Neural progenitor cell (in vitro differentiated cells): Measurements from ENCODE around the gene EXOG. TPM values are rescaled to one million over a fixed set of nuclear protein-coding genes. Genes with fewer than 3 reads are reported as not detected.

Experiments used
- DNase-seq: peaks from one replicate; pipeline ENCODE4 v3.0.0-alpha.2; 2016; ENCODE audit warnings: low spot score
- H2AFZ ChIP-seq: fragments of 200-600 bp; sonication (generic); replicated peaks from 2 replicates; pipeline ENCODE4 v1.6.1; 2016; ENCODE audit warnings: antibody characterized with exemption
- H3F3A ChIP-seq: fragments of 200-600 bp; sonication (generic); 2 replicates; pipeline ENCODE4 v1.6.1; 2016; ENCODE audit warnings: antibody characterized with exemption, low read depth
- H3K27ac ChIP-seq: fragments of 200-600 bp; sonication (generic); 2 replicates; pipeline ENCODE4 v1.5.1; 2016; ENCODE audit warnings: mild to moderate bottlenecking
- H3K27me3 ChIP-seq: fragments of 200-600 bp; sonication (generic); 2 replicates; pipeline ENCODE4 v1.6.1; 2016; ENCODE audit warnings: mild to moderate bottlenecking, moderate library complexity
- H3K36me3 ChIP-seq: fragments of 200-600 bp; sonication (generic); 2 replicates; pipeline ENCODE4 v1.5.1; 2016
- H3K4me1 ChIP-seq: fragments of 200-600 bp; sonication (generic); 2 replicates; pipeline ENCODE4 v1.6.1; 2016; ENCODE audit warnings: mixed run types
- H3K4me2 ChIP-seq: fragments of 200-600 bp; sonication (generic); 2 replicates; pipeline ENCODE4 v1.6.1; 2016
- H3K4me3 ChIP-seq: fragments of 200-600 bp; sonication (generic); 2 replicates; pipeline ENCODE4 v1.5.1; 2016
- H3K79me2 ChIP-seq: fragments of 200-600 bp; sonication (generic); 2 replicates; pipeline ENCODE4 v1.6.1; 2016; ENCODE audit warnings: low read depth
- H3K9ac ChIP-seq: fragments of 200-600 bp; sonication (generic); 2 replicates; pipeline ENCODE4 v1.6.1; 2016
- H3K9me3 ChIP-seq: fragments of 200-600 bp; sonication (generic); 2 replicates; pipeline ENCODE4 v1.5.1; 2016; ENCODE audit warnings: low read depth
- H4K20me1 ChIP-seq: fragments of 200-600 bp; sonication (generic); 2 replicates; pipeline ENCODE4 v1.6.1; 2016; ENCODE audit warnings: low read depth
- H3K27ac Mint-ChIP-seq: 3 replicates; pipeline ENCODE4 v1.8.0; 2021; ENCODE audit warnings: mixed read lengths
- H3K27me3 Mint-ChIP-seq: 2 replicates; pipeline ENCODE4 v1.8.0; 2022; ENCODE audit warnings: low read depth, mild to moderate bottlenecking, inconsistent platforms, moderate library complexity, mixed read lengths; ENCODE audit not compliant: insufficient read depth
- H3K36me3 Mint-ChIP-seq: 3 replicates; pipeline ENCODE4 v1.8.0; 2021; ENCODE audit warnings: mixed read lengths
- H3K4me1 Mint-ChIP-seq: 3 replicates; pipeline ENCODE4 v1.8.0; 2021; ENCODE audit warnings: mixed read lengths
- H3K4me3 Mint-ChIP-seq: 3 replicates; pipeline ENCODE4 v1.8.0; 2021; ENCODE audit warnings: mild to moderate bottlenecking, moderate library complexity, mixed read lengths
- H3K9me3 Mint-ChIP-seq: 3 replicates; pipeline ENCODE4 v1.8.0; 2020; ENCODE audit warnings: mixed read lengths
- EZH2 ChIP-seq: fragments of 200-600 bp; sonication (generic); IDR thresholded peaks from 2 replicates; pipeline ENCODE4 v1.6.1; 2017; ENCODE audit warnings: antibody characterized with exemption, mild to moderate bottlenecking, moderate library complexity
- EZH2phosphoT487 ChIP-seq: fragments of 200-600 bp; sonication (generic); IDR thresholded peaks from 2 replicates; pipeline ENCODE4 v1.6.1; 2017; ENCODE audit warnings: antibody characterized with exemption
- total RNA-seq: library from RNA; depleted of rRNA; stranded (reverse); fragments of >200 nt; gene quantifications from 2 replicates; pipeline ENCODE4 v1.2.3, GENCODE V29; 2015; ENCODE audit warnings: low replicate concordance
- TF ChIP-seq, protein P1 (sequence below): fragments of 200-600 bp; sonication (generic); IDR thresholded peaks from 2 replicates; pipeline ENCODE4 v1.5.1; 2017; ENCODE audit warnings: antibody characterized with exemption, mild to moderate bottlenecking

Gene EXOG
- total RNA-seq, 1 donor from 2014 or later = 11.6 TPM

DNA sequence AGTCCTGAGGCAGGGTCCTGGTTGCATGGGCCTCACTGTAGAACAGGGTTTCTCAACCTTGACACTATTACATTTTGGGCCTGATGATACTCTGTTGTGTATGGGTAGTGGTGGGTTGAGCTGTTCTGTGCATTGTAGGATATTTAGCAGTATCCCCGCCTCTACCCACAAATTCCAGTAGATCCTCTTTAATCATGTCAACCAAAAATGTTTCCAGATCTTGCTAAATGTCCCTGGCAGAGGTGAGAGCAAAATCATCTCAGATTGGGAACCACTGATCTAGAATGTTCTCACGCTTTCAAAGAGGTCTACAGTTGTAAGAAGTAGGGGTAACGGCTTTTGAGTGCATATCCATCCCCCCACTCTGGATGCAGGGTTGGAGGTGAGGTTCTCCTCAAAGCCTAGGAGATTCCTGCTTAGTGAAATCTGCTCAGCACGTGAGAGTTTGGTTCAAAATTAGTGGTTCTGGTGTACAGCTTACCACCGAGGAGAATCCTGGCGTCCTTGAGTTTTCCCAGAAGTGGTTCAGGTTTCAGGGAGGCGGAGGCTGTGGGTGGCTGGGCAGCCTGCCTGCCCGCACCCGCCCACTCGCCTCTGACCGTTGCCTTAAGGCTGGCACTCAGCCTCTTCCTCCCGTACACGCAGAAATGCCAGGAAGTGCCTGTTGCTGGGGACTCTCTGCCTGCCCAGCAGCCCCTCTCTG lies 37.2 kb upstream of the EXOG start:
- H4K20me1 ChIP-seq = peaks cover 82% of the 10 kb centered on the region
- H3K79me2 ChIP-seq = peaks cover 100% of the 10 kb centered on the region
- H3K36me3 Mint-ChIP-seq = peaks cover 44% of the 10 kb centered on the region
- peaks cover 5% of the 10 kb centered on the region for H3K27me3 Mint-ChIP-seq
- no peak overlapping the region for H3K9ac ChIP-seq
- DNase-seq = no peak
- H3K4me3 Mint-ChIP-seq = no peak overlapping the region
- TF ChIP-seq EZH2phosphoT487 = no peak
- TF ChIP-seq EZH2 = no peak
- TF ChIP-seq, protein P1, sequence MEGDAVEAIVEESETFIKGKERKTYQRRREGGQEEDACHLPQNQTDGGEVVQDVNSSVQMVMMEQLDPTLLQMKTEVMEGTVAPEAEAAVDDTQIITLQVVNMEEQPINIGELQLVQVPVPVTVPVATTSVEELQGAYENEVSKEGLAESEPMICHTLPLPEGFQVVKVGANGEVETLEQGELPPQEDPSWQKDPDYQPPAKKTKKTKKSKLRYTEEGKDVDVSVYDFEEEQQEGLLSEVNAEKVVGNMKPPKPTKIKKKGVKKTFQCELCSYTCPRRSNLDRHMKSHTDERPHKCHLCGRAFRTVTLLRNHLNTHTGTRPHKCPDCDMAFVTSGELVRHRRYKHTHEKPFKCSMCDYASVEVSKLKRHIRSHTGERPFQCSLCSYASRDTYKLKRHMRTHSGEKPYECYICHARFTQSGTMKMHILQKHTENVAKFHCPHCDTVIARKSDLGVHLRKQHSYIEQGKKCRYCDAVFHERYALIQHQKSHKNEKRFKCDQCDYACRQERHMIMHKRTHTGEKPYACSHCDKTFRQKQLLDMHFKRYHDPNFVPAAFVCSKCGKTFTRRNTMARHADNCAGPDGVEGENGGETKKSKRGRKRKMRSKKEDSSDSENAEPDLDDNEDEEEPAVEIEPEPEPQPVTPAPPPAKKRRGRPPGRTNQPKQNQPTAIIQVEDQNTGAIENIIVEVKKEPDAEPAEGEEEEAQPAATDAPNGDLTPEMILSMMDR = no peak
- no peak overlapping the region for H2AFZ ChIP-seq
- no peaks in the 10 kb centered on the region for H3K36me3 ChIP-seq
- no peaks in the 10 kb centered on the region for H3K27me3 ChIP-seq
- H3K9me3 Mint-ChIP-seq = peaks cover 36% of the 10 kb centered on the region
- no peak overlapping the region for H3K4me3 ChIP-seq
- peaks cover 17% of the 10 kb centered on the region for H3F3A ChIP-seq
- peaks cover 23% of the 10 kb centered on the region for H3K4me1 ChIP-seq
- no peaks in the 10 kb centered on the region for H3K9me3 ChIP-seq
- no peak overlapping the region for H3K4me2 ChIP-seq
- peaks cover 13% of the 10 kb centered on the region for H3K4me1 Mint-ChIP-seq
- H3K27ac Mint-ChIP-seq = no peak overlapping the region
- no peak overlapping the region for H3K27ac ChIP-seq

DNA sequence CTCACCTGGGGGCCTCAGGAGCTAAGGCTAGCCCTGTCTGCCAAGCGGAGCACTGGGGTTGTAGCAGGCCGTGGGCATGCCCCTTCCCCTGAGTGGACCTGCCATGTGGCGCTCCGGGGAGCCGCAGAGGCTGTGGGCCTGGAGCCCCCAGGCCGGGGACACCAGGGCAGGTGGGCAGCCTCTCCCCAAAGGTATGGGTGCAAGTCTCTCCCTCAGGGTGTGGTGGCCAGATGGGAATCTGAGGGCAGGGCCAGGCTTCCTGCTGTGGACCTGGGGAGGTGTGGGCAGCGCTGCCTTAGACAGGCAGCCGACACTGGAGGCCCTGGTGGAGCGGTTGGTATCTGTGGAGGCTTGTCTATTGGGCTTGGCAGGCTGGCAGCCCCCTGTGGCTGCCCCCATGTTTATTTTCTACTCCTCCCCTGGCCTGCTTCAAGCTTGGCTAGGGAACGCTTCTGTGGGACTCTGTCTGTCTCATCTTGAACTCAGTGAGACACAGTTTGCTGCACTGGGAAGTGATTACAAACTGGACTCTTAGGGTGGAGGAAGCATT lies 36.6 kb upstream of the EXOG start:
- H3K9ac ChIP-seq = no peak overlapping the region
- peaks cover 100% of the 10 kb centered on the region for H3K79me2 ChIP-seq
- Mint-ChIP-seq H3K27ac (no peak overlapping the region), H3K36me3 (peaks cover 49% of the 10 kb centered on the region), H3K9me3 (peaks cover 42% of the 10 kb centered on the region), H3K27me3 (peaks cover 3% of the 10 kb centered on the region), H3K4me3 (peak overlapping the region; percentile 18), H3K4me1 (peaks cover 13% of the 10 kb centered on the region)
- H4K20me1 ChIP-seq = peaks cover 82% of the 10 kb centered on the region
- H3F3A ChIP-seq = peaks cover 17% of the 10 kb centered on the region
- DNase-seq = no peak
- H3K4me1 ChIP-seq = peaks cover 23% of the 10 kb centered on the region
- H3K27ac ChIP-seq = no peak overlapping the region
- H2AFZ ChIP-seq = no peak overlapping the region
- H3K9me3 ChIP-seq = no peaks in the 10 kb centered on the region
- TF ChIP-seq EZH2phosphoT487 (no peak), EZH2 (no peak)
- TF ChIP-seq, protein P1 = no peak
- no peaks in the 10 kb centered on the region for H3K36me3 ChIP-seq
- H3K4me2 ChIP-seq = no peak overlapping the region
- H3K4me3 ChIP-seq = no peak overlapping the region
- H3K27me3 ChIP-seq = no peaks in the 10 kb centered on the region

DNA sequence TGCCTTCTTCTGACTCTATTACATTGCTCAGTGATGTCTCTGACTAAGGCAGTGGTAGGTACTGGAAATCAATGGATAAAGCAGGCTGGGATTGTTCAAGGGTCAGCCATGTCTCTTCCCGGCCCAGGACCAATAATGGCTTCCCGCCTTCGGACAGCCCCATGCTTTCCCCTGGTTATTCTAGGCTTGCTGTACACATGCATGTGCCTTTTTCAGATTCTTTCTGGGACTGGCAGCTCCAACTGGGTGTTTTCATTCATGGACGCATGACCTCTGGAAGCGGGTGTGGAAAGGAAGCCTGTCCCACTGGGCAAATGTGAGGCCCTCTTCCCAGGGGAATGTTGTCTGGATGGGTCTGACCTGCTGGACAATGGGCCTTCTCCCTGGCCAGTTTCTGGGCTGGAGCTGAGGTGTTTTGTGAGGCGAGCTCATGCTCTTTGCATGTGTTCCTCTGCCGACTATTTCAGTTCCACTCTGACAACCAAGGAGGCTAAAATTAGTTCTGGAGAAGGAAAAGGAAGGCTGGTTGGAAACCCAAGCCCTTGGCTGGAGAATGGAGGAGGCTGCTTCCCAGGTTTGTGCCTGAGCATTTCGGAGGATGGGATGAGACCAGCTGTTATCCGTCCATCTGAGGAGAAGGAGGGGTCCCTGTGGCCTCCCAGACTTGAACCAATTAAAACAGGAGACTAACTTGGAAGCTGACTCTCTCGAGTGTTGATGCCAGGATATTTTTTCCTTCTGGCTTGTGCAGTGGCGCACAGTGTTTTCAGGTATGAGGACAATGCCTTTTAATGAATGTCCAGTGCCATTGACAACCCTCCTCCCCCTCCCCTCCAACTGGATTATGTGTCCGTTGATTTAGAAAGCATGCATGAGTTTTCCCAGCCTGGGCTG lies 35.5 kb upstream of the EXOG start:
- Histone ChIP-seq H3K9me3 (peaks cover 4% of the 10 kb centered on the region), H2AFZ (no peak overlapping the region), H3F3A (peaks cover 8% of the 10 kb centered on the region), H3K9ac (no peak overlapping the region), H3K27ac (no peak overlapping the region), H4K20me1 (peaks cover 79% of the 10 kb centered on the region), H3K79me2 (peaks cover 100% of the 10 kb centered on the region), H3K4me2 (no peak overlapping the region), H3K4me1 (peaks cover 22% of the 10 kb centered on the region), H3K36me3 (no peaks in the 10 kb centered on the region), H3K27me3 (no peaks in the 10 kb centered on the region), H3K4me3 (no peak overlapping the region)
- peaks cover 47% of the 10 kb centered on the region for H3K9me3 Mint-ChIP-seq
- no peak for DNase-seq
- TF ChIP-seq, protein P1 = no peak
- TF ChIP-seq EZH2 (no peak), EZH2phosphoT487 (no peak)
- H3K27me3 Mint-ChIP-seq = peaks cover 2% of the 10 kb centered on the region
- no peak overlapping the region for H3K4me3 Mint-ChIP-seq
- peaks cover 13% of the 10 kb centered on the region for H3K4me1 Mint-ChIP-seq
- H3K27ac Mint-ChIP-seq = no peak overlapping the region
- peaks cover 54% of the 10 kb centered on the region for H3K36me3 Mint-ChIP-seq
